Erythroblast (primary cell): Measurements from ENCODE around the gene PRDX3.

Source experiments
- DNase-seq, 2 experiments: peaks; one replicate each; lab custom pipeline; 2025; lab: John Stamatoyannopoulos, UW
- GATA1 ChIP-seq: IDR thresholded peaks from 2 replicates; pipeline ENCODE4 v1.6.1; 2011; ENCODE audit warnings: low read depth, mild to moderate bottlenecking, control low read depth, low read length, moderate library complexity
- POLR2A ChIP-seq: IDR thresholded peaks from 2 replicates; pipeline ENCODE4 v1.6.1; 2011; ENCODE audit warnings: mild to moderate bottlenecking, low read length

The PRDX3 gene

DNA sequence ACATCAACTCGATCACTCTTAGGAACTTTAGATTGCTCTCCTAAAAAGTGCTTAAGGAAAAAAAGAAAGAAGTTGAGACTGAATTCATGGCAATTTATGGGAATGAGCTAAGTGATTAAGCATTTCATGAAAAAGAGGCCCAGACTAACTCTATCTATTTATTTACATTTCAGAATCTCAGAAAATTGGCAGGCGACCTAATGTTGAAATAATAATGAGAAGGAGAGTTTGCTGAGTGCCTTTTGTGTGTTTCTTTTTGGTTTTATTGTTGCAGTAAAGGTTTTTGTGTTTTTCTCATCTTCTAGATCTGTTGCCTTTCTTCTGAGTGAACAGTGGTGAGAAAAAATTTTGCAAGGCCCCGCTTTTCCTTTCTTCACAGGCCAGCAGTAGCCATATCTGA lies 32.6 kb upstream of the PRDX3 start:
- TF ChIP-seq GATA1 (no peak), POLR2A (no peak)
- DNase-seq = no peak

DNA sequence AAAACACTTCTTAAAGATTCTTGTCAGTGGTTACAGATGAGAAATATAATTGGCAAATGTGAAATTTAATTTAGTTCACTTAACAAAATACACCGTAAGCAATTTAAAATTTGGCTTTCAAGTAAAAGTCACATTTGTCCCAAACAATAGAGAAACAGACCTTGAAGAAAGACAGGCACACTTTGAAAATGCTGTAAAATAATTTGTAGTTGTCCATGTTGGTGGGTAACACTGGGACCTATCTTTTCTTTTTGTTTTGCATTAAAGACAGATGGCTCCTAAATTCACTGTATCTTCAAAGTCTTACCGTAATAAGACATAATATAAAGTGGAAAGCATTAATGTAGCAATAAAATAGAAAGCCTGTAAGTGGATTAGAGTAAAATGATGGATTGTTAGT lies 32.0 kb upstream of the PRDX3 start:
- DNase-seq = no peak
- TF ChIP-seq POLR2A (no peak), GATA1 (no peak)

DNA sequence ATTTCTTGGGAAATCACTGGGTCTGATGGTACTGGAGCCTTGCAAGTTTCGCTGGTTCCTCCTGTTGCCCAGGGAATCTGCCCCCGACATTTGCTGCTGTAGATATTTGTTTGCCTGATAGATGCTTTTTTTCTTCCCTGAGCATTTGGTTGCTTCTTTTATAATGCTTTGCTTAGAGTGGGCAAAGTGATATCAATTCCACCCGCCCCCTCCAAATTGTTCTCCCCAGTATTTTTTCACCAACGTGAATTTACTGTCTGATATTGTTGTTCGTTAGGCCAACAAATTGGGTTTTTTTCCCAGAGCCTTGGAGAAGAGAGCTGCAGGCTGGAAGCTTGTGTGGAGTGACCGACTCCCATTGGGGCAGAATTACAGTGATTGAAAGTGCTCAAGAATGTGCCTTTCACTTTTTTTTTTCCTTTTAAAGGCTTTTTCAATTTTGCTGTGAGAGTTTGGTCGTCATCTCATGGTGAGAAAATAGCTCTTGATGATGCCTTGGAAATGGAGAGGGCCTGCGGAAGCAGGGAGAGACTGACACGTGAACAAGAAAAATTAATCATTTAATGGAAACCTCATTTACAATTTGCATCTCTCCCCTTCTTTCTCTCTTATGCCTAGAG lies 31.2 kb upstream of the PRDX3 start:
- DNase-seq = no peak

DNA sequence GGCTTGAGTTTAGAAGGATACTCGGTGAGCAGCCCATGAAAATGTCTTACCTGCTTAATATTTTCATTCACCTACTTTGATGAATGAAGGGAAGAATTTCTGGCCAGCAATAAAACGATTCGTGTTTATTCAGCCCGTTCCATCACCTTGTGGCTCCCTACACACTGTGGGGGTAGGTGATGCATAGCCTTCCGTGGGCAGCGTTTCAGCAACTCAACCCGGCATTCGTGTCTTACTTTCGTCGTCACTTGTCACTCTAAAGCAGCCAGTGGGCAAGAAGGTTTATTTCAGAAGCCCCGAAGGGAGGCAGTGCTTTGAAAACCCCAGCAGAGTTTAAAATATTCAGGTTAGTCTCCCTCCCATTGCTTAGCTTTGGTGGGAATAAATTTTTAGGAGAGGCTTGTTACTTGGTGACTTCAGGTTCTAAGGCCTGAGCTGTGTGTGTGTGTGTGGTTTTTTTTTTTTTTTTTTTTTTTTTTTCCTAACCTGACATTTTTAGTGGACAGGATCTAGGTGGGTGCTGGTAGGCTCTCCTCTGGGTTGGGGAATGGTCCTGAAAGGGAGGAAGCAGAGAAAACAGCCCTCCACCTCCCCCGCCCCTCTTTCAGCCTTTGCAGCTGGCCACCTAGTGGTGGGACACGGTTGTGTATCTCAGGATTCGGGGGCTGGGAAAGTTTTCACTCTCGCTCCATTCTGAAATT lies 30.6 kb upstream of the PRDX3 start:
- peak; percentile 43 to 67 for DNase-seq
- no peak for TF ChIP-seq GATA1
- no peak for TF ChIP-seq POLR2A

More for the DNA sequence above, 31.2 kb upstream of the PRDX3 start:
- no peak for TF ChIP-seq POLR2A

DNA sequence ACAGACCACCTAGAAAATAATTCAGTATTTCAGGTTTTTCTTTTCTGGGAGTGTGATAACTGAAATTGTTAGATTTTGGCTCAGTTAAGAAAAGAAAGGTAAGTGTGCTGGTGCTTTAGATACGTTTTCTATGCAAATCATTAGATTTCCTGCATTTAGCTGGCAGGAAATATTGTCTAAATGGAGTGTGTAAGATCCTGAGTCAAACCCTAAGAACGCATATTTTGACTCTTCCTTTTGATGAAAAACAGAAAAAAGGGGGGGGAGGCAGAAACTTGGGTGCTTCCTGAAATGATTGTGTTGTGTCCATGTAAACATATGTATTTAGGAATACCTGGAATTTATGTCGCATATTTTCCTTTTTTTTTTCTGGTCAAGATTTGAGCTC lies 29.9 kb upstream of the PRDX3 start:
- no peak for DNase-seq
- TF ChIP-seq POLR2A (no peak), GATA1 (no peak)

DNA sequence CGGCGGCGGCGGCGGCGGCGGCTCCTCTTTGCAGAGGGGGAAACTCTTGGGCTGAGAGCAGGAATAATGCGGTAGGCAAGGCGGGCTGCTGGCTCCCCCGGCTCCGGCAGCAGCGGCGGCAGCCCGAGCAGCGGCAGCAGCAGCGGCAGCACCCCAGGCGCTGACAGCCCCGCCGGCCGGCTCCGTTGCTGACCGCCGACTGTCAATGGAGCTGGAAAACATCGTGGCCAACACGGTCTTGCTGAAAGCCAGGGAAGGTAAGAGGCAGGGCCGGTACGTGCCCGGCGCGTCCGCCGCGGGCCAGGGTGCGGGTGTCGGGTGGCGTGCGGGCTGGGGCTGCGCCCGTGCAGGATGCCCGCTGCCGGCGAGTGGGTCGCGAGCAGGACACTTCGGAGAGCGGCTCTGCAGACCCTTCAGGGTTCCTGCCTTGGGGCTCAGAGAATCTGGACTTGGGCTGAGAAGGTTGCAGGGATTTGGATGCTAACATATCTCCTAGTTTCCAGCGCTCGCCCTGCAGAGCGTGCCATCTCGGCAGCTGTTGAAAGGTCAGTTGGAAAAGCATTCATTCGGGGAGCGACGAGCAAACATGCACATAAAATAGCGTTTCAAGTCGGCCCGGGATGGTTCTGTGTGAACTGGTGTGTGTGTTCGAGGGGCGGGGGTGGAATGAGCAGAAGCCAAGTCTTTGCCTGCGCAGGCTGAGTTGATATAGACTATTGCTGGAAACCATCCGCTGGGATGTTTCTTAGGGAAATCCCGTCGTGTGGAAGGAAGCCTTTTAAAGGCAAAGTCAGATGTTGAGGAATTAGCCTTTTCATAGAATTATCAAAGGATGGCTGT lies 29.3 kb upstream of the PRDX3 start:
- peak; percentile 41 to 44 for DNase-seq
- TF ChIP-seq GATA1 (no peak), POLR2A (no peak)

DNA sequence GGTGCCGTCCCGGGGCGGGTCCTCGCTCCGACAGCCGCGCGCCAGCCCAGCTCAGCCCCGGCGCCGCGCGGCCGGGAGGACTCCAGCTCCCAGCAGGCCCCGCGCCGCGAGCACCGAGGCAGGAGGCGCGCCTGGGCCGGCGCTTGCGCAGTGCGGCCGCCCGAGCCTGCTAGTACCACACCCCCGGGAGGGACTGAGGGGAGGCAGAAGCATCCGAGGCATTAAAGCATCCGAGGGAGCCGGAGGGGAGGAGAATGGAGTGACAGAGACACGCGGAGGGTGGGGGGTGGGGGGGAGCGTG lies 28.7 kb upstream of the PRDX3 start, which contains the start of gene GRK5:
Gene GRK5 (plus strand): TSS at position 206 of the 301 bp plus-strand sequence. CDS start 347 bp downstream, outside the sequence.
- TF ChIP-seq GATA1 = no peak
- TF ChIP-seq POLR2A = no peak
- DNase-seq = peak; percentile 95 to 97

DNA sequence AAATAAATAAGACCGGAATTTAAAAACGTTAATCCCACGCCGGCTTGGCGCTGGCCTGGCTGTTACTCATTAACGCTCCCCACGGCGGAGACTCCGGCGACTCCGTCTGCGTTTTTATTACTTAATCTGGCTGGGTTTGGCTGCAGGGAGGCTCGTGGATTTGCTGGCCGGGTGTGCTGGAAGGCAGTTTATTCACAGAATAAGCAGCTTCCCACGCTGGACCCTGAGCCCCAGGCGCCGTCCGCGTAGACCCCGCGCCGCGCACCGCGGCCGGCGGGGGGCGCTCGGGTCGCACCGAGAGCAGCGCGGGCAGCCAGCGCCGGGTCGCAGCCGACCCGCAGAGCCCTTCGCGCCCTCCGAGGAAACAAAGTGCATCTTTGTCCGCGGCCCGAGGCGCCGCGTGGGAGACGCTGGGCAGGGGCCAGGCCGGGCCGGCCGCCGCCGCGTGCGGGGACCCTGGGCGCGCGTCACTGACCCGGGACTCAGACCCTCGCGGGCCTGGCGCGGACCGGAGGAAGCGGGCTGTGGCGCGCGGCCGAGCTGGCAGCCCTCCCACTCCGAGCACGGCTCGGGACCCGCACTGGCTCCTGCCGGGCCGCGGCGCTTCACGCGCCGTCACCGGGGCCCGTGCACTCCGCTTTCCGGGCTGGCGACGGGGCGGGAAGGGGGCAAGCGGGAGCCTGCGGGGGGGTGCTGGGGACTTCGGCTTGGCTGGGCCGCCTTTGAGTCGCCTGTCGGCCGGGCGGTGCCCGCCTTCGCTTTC lies 28.2 kb upstream of the PRDX3 start:
- DNase-seq = peak; percentile 79 to 85
- TF ChIP-seq GATA1 (no peak), POLR2A (peak; percentile 48)

DNA sequence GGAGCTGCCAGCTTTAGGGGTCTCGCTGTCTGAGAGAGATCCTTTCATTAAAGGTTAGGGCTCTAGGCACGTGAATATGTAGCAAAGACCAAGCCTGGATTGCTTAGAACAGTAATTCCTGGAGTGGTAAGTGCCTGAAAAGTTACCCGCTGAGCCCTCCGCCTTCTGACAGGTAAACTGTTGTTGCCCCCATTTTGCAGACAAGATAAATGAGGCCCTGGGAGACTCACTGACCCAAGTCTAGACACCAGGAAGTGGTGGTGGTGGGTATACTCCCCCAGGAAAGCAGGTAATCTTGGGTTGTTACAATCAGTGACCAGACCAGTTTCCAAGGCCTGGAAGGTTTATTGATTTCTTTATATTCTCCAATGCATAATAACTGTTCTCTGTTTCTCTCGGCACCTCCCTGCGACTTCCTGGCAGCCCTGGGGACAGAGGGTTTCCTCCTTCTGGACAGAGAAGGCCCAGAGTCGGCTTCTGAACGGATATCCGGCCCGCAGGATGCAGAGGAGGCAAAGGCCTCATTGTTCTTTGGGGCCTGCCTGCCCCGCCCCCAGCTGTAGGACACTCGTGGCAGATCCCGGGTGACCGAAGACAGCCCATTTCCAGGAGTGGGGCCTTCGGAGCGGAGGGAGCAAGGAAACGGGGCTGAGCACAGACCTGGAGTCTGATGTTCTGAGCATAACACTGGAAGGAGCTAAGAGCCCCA lies 27.4 kb upstream of the PRDX3 start:
- peak in 1 of 2 experiments; percentile 49 for DNase-seq
- TF ChIP-seq GATA1 = no peak
- TF ChIP-seq POLR2A = no peak

DNA sequence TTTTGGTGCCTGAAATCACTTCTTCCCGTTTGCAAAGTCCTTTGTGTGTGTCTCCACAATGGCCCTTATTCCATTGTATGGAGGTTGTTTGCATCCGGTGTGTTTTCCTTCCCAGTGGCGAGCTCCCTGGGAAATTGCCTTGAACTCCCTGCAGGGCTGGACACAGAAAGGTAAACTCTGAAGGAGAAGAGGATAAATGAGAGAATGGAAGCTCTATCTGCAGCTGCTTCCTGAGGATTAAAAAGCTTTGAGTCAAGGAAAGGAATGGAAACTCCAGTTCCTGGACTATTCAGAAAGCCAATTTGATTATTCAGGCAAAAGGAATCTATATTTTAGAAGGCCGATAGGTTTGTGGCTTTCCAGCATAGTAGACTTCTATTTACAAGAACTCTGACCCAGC lies 24.4 kb upstream of the PRDX3 start:
- DNase-seq = no peak
- TF ChIP-seq GATA1 (no peak), POLR2A (no peak)

DNA sequence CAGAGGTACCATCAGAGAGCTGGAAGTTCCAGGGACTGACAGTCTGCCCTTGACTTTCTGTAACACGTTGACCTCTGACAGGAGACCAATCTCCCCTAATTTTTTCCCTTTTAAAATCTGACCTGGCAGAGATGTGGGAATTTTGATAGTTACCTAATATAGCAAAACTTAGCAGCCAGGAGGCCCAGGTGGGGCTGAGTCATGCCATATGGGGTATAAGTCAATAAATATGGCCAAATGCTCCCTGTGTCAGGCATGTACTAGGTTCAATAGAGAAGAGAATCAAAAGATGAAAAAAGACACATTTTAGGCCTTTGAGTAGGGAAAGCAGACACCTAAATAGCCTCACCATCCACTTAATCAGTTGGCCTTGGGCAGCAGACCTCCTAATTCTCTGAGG lies 22.6 kb upstream of the PRDX3 start:
- no peak for TF ChIP-seq GATA1

DNA sequence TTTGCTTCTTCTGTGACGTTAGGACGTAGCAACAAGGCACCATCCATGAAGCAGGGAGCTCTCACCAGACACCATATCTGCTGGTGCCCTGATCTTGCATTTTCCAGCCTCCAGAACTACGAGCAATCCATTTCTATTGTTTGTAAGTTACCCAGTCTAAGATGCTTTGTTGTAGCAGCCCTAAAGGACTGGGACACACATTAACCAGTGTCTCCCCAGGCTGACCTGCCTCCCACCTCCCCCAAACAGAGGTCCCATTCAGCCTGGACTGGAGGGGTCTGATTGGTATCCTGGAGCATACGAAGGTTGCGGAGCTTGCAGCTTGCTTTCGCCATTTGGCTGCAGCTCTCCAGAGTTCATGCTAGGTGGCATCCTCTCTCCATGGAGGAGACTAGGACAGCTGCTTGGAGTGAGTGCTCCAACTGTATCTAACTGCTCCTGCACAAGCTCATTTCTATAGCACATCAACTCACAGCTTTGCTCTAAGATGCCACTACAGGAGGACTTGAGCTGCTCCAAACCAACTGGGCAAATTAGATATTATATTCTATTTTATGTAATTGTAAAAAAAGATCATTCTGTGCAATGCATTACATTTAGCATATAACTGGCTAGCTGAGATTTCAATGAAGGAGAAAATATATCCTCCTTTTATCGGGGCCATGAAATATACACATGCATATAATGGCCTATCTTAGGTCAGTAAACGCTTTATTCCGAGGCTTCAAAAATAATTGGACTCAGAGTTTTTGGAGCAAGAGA lies 20.8 kb upstream of the PRDX3 start:
- no peak for TF ChIP-seq GATA1
- TF ChIP-seq POLR2A = no peak
- peak; percentile 60 to 61 for DNase-seq

More for the DNA sequence above, 22.6 kb upstream of the PRDX3 start:
- DNase-seq = no peak

DNA sequence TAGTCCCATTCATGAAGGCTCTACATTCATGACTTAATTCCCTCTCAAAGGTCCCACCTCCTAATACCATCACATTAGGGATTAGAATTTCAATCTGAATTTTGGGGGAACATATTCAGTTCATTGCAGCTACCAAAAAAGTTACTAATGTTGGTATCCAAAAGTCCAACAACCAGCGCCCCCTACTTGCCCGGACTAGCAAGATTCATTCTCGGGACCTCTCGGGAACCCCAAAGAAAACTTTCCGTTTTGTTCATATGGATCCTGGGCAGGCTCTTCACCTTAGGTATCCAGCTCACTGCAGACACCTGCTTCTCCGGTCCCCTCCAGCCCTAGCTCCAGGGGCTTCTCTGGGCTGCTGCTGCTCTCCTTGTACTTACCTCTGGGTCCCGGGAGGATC lies 19.8 kb upstream of the PRDX3 start:
- no peak for TF ChIP-seq POLR2A
- TF ChIP-seq GATA1 = no peak
- peak; percentile 40 to 56 for DNase-seq

DNA sequence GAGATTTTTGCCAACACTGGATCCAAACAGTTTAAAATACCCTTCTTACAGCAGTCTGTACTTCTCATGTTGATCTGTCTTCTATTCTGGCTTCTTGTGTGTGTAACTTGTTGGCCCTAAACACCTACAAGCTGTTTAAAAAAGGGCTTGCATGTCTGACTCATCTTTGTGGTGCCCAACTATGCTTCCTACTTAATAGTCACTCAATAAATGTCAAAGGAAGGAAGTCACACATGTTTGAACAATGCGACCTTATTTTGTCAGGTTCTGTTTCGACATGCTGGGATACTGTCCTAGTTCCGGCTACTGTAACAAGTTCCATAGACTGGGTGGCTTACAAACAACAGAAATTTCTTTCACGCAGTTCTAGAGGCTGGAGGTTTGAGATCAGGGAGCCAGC lies 19.3 kb upstream of the PRDX3 start:
- no peak for TF ChIP-seq GATA1
- no peak for TF ChIP-seq POLR2A
- DNase-seq = no peak
